LNCaP clone FGC (cell line): ENCODE data around the gene UBE2F.
"Not testable (repeated sequence)": the region's sequence is repeated elsewhere in the genome, so short reads cannot be mapped to it uniquely, and the experiment has no call there.

Source experiments
- DNase-seq: peaks from one replicate; pipeline ENCODE4 v3.0.0-alpha.2; 2011; ENCODE audit warnings: low read depth
- H3K4me3 ChIP-seq: 2 replicates; pipeline ENCODE4 v1.5.1; 2011; ENCODE audit warnings: mild to moderate bottlenecking, low read depth, low read length, control low read depth
- CTCF ChIP-seq: IDR thresholded peaks from 2 replicates; pipeline ENCODE4 v1.5.1; 2012; ENCODE audit warnings: mild to moderate bottlenecking; ENCODE audit not compliant: control insufficient read depth, insufficient read depth; ENCODE audit errors: extremely low read depth

UBE2F gene

GRCh38 chr2:237978058-237978712 is 11.4 kb downstream of the UBE2F start:
- no peak for TF ChIP-seq CTCF
- no peak overlapping the region for H3K4me3 ChIP-seq
- no peak for DNase-seq

- H3K4me3 ChIP-seq, result no peak overlapping the region
- TF ChIP-seq CTCF, result no peak
Observed at GRCh38 chr2:237979331-237979730, 12.5 kb downstream of the UBE2F start.

GRCh38 chr2:237980087-237980486 is 13.3 kb downstream of the UBE2F start:
- H3K4me3 ChIP-seq, result no peak overlapping the region
- no peak for DNase-seq
- no peak for TF ChIP-seq CTCF

More at GRCh38 chr2:237979331-237979730, 12.5 kb downstream of the UBE2F start:
- no peak for DNase-seq

- no peak for DNase-seq
- H3K4me3 ChIP-seq, result no peak overlapping the region
- TF ChIP-seq CTCF, result no peak
Observed at GRCh38 chr2:237980751-237981150, 13.9 kb downstream of the UBE2F start.

- not testable (repeated sequence) for H3K4me3 ChIP-seq, DNase-seq
Observed at GRCh38 chr2:237981621-237982020, 14.8 kb downstream of the UBE2F start.

GRCh38 chr2:237982039-237982725 is 15.4 kb downstream of the UBE2F start:
- no peak overlapping the region for H3K4me3 ChIP-seq
- no peak for DNase-seq
- TF ChIP-seq CTCF, result no peak

- DNase-seq, result no peak
- no peak overlapping the region for H3K4me3 ChIP-seq
Observed at GRCh38 chr2:237983922-237984321, 17.1 kb downstream of the UBE2F start.

More at GRCh38 chr2:237983922-237984321, 17.1 kb downstream of the UBE2F start:
- TF ChIP-seq CTCF, result no peak
